Adrenal gland (tissue), 5 donors: Measurements from ENCODE around the gene SPANXA2.

Experiments
- CTCF ChIP-seq, 6 experiments: fragments of 450-650 bp in 4 of 6; fragments of 200-600 bp in 2 of 6; sonication (generic) in 1 of 6; IDR thresholded peaks; 1 replicate in 5 of 6; 2 replicates in 1 of 6; pipeline versions ENCODE4 v1.5.1 to v1.8.0; 2016 to 2021; ENCODE audit warnings: antibody characterized with exemption in 6 of 6, mild to moderate bottlenecking in 2 of 6, moderate library complexity in 1 of 6
- POLR2A ChIP-seq, 2 donors: fragments of 450-650 bp; IDR thresholded peaks; one replicate each; pipeline ENCODE4 v1.6.1; 2017; ENCODE audit warnings: antibody characterized with exemption in 2 of 2, mild to moderate bottlenecking in 2 of 2, moderate library complexity in 1 of 2
- donor health status: DM: no; HTN: no; CAD: no.

GRCh38 chrX:141619336-141619735, 29.8 kb downstream of the SPANXA2 start:
- TF ChIP-seq CTCF (IDR thresholded peaks at IDR 0.05) (no peak), POLR2A (IDR thresholded peaks at IDR 0.05) (no peak)
